KMS-11 (cell line): ENCODE measurements around the gene WDR47.

ENCODE experiments used
- H2AFZ ChIP-seq: fragments of 200-600 bp; sonication (generic); 2 replicates; pipeline ENCODE4 v1.6.1; 2016; ENCODE audit warnings: antibody characterized with exemption, mixed run types, low read depth
- H3K27ac ChIP-seq: fragments of 200-600 bp; sonication (generic); 2 replicates; pipeline ENCODE4 v1.6.1; 2016; ENCODE audit warnings: mild to moderate bottlenecking, mixed run types
- H3K27me3 ChIP-seq: fragments of 200-600 bp; sonication (generic); 2 replicates; pipeline ENCODE4 v1.6.1; 2017; ENCODE audit warnings: mild to moderate bottlenecking, low read depth, mixed run types, moderate library complexity; ENCODE audit not compliant: insufficient read depth
- H3K36me3 ChIP-seq: fragments of 200-600 bp; sonication (generic); 2 replicates; pipeline ENCODE4 v1.6.1; 2017; ENCODE audit warnings: mild to moderate bottlenecking, mixed run types; ENCODE audit not compliant: insufficient read depth
- H3K4me1 ChIP-seq: fragments of 200-600 bp; sonication (generic); 2 replicates; pipeline ENCODE4 v1.6.1; 2016; ENCODE audit warnings: mild to moderate bottlenecking, low read depth, mixed run types; ENCODE audit not compliant: poor library complexity, severe bottlenecking
- H3K4me2 ChIP-seq: fragments of 200-600 bp; sonication (generic); 2 replicates; pipeline ENCODE4 v1.7.0; 2016; ENCODE audit warnings: mild to moderate bottlenecking, mixed run types
- H3K4me3 ChIP-seq: fragments of 200-600 bp; sonication (generic); IDR thresholded peaks from 2 replicates; pipeline ENCODE4 v1.6.1; 2017; ENCODE audit warnings: low read depth, low read length, mixed read lengths; ENCODE audit not compliant: insufficient read depth
- H3K79me2 ChIP-seq: fragments of 200-600 bp; sonication (generic); 2 replicates; pipeline ENCODE4 v1.6.1; 2016; ENCODE audit warnings: low read depth, mixed run types; ENCODE audit not compliant: insufficient read depth
- H3K9ac ChIP-seq: fragments of 200-600 bp; sonication (generic); 2 replicates; pipeline ENCODE4 v1.6.1; 2016; ENCODE audit warnings: mild to moderate bottlenecking, mixed run types
- H4K20me1 ChIP-seq: fragments of 200-600 bp; sonication (generic); 2 replicates; pipeline ENCODE4 v1.6.1; 2016; ENCODE audit warnings: mild to moderate bottlenecking, mixed run types; ENCODE audit not compliant: insufficient read depth
- TF ChIP-seq, protein P1 (sequence below): fragments of 200-600 bp; sonication (generic); conservative IDR thresholded peaks from 2 replicates; pipeline ENCODE4 v1.6.1; 2017; ENCODE audit warnings: low read depth, mild to moderate bottlenecking, antibody characterized with exemption, low read length, moderate library complexity, mixed read lengths

Gene WDR47

GRCh38 chr1:108953452-108953851 lies 88.5 kb downstream of the WDR47 start:
- H3K9ac ChIP-seq = no peak overlapping the region
- H4K20me1 ChIP-seq = no peaks in the 10 kb centered on the region
- no peaks in the 10 kb centered on the region for H3K36me3 ChIP-seq
- no peaks in the 10 kb centered on the region for H3K4me1 ChIP-seq
- no peak overlapping the region for H3K27ac ChIP-seq
- TF ChIP-seq, protein P1, sequence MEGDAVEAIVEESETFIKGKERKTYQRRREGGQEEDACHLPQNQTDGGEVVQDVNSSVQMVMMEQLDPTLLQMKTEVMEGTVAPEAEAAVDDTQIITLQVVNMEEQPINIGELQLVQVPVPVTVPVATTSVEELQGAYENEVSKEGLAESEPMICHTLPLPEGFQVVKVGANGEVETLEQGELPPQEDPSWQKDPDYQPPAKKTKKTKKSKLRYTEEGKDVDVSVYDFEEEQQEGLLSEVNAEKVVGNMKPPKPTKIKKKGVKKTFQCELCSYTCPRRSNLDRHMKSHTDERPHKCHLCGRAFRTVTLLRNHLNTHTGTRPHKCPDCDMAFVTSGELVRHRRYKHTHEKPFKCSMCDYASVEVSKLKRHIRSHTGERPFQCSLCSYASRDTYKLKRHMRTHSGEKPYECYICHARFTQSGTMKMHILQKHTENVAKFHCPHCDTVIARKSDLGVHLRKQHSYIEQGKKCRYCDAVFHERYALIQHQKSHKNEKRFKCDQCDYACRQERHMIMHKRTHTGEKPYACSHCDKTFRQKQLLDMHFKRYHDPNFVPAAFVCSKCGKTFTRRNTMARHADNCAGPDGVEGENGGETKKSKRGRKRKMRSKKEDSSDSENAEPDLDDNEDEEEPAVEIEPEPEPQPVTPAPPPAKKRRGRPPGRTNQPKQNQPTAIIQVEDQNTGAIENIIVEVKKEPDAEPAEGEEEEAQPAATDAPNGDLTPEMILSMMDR = no peak
- H3K27me3 ChIP-seq = no peaks in the 10 kb centered on the region
- H3K4me3 ChIP-seq = no peak overlapping the region
- H2AFZ ChIP-seq = no peak overlapping the region
- no peak overlapping the region for H3K4me2 ChIP-seq
- H3K79me2 ChIP-seq = peaks cover 4% of the 10 kb centered on the region; the same call in 1 of the 2 replicates

- peaks cover 6% of the 10 kb centered on the region for H3K4me1 ChIP-seq
- no peak overlapping the region for H2AFZ ChIP-seq
- H3K27me3 ChIP-seq = no peaks in the 10 kb centered on the region
- H3K4me2 ChIP-seq = no peak overlapping the region
- peaks cover 4% of the 10 kb centered on the region; the same call in 1 of the 2 replicates for H3K79me2 ChIP-seq
- no peaks in the 10 kb centered on the region for H4K20me1 ChIP-seq
- H3K36me3 ChIP-seq = no peaks in the 10 kb centered on the region
- H3K27ac ChIP-seq = no peak overlapping the region
- H3K4me3 ChIP-seq = no peak overlapping the region
- H3K9ac ChIP-seq = no peak overlapping the region
- TF ChIP-seq, protein P1 = no peak
These were observed 90.7 kb downstream of the WDR47 start for GRCh38 chr1:108951242-108951641.

DNA sequence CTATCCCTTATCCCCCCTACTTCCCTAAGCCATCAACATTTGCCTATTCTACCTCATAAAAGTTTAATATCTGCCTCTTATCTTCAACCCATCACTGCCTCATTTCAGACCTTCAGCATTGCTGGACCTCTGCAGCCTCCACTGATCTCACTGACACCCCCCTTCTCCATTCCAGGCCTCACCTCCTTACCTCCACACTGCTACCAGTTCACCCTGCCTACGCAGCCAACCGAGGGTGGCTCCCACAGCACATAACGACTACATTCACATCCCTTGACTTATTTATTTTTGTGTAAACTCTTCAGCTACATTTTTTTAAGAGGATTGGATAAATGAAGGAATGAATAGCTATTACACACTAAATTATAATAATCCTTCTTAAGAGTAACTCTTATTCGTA lies 92.9 kb downstream of the WDR47 start:
- Histone ChIP-seq H3K27me3 (no peaks in the 10 kb centered on the region), H3K4me1 (peaks cover 6% of the 10 kb centered on the region), H3K4me2 (no peak overlapping the region), H4K20me1 (no peaks in the 10 kb centered on the region), H3K36me3 (no peaks in the 10 kb centered on the region), H3K79me2 (no peaks in the 10 kb centered on the region; the same call in 1 of the 2 replicates), H3K9ac (no peak overlapping the region), H2AFZ (no peak overlapping the region), H3K27ac (no peak overlapping the region), H3K4me3 (no peak overlapping the region)
- TF ChIP-seq, protein P1 = no peak

- H3K9ac ChIP-seq = no peak overlapping the region
- H3K4me2 ChIP-seq = no peak overlapping the region
- H3K27me3 ChIP-seq = no peaks in the 10 kb centered on the region
- H3K4me3 ChIP-seq = no peak overlapping the region
- H4K20me1 ChIP-seq = no peaks in the 10 kb centered on the region
- H3K36me3 ChIP-seq = no peaks in the 10 kb centered on the region
- TF ChIP-seq, protein P1 = no peak
- no peak overlapping the region for H3K27ac ChIP-seq
- H3K4me1 ChIP-seq = peaks cover 6% of the 10 kb centered on the region
- H3K79me2 ChIP-seq = no peaks in the 10 kb centered on the region; the same call in 1 of the 2 replicates
- no peak overlapping the region for H2AFZ ChIP-seq
These were observed 93.9 kb downstream of the WDR47 start for GRCh38 chr1:108947871-108948525.
